IPS-15b (cell line): Measurements from ENCODE around the gene MACO1.

ENCODE experiments used
- H3K27me3 ChIP-seq: one replicate; pipeline ENCODE4 v1.6.1; 2013; ENCODE audit warnings: low read length; ENCODE audit not compliant: control insufficient read depth, insufficient read depth
- H3K36me3 ChIP-seq: one replicate; pipeline ENCODE4 v1.6.1; 2013; ENCODE audit warnings: low read length; ENCODE audit not compliant: control insufficient read depth, insufficient read depth
- H3K4me1 ChIP-seq: one replicate; pipeline ENCODE4 v1.6.1; 2013; ENCODE audit warnings: mild to moderate bottlenecking, low read length; ENCODE audit not compliant: control insufficient read depth, insufficient read depth
- H3K4me3 ChIP-seq: one replicate; pipeline ENCODE4 v1.5.1; 2013; ENCODE audit warnings: low read depth, low read length
- H3K9ac ChIP-seq: one replicate; pipeline ENCODE4 v1.6.1; 2013; ENCODE audit warnings: low read depth, mild to moderate bottlenecking, low read length
- H3K9me3 ChIP-seq: one replicate; pipeline ENCODE4 v1.6.1; 2013; ENCODE audit warnings: mild to moderate bottlenecking, low read length; ENCODE audit not compliant: control insufficient read depth, insufficient read depth

The MACO1 gene

DNA sequence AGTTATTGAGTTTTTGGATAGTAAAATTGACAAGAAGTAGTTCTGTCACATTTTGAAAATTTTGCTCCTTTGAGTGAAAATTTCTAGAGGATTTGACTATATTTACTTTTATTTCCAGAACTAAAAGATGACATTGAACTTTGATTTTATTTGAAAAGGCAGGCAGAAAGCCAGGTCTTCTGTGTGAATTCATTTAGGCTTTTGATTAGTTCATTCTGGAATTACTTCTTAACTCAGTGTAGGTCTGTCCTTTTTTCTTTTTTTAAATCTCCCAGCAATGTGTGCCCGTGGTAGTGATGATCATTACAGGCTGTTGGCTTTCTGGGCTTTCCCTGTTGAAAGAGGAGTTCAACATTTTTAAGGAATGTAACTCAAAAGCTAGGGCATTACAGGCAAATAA is 53.8 kb downstream of the MACO1 start:
- no peak overlapping the region for H3K9ac ChIP-seq
- H3K36me3 ChIP-seq: peaks cover 2% of the 10 kb centered on the region
- peaks cover 14% of the 10 kb centered on the region for H3K4me1 ChIP-seq
- no peaks in the 10 kb centered on the region for H3K9me3 ChIP-seq
- H3K4me3 ChIP-seq: no peak overlapping the region
- no peaks in the 10 kb centered on the region for H3K27me3 ChIP-seq

DNA sequence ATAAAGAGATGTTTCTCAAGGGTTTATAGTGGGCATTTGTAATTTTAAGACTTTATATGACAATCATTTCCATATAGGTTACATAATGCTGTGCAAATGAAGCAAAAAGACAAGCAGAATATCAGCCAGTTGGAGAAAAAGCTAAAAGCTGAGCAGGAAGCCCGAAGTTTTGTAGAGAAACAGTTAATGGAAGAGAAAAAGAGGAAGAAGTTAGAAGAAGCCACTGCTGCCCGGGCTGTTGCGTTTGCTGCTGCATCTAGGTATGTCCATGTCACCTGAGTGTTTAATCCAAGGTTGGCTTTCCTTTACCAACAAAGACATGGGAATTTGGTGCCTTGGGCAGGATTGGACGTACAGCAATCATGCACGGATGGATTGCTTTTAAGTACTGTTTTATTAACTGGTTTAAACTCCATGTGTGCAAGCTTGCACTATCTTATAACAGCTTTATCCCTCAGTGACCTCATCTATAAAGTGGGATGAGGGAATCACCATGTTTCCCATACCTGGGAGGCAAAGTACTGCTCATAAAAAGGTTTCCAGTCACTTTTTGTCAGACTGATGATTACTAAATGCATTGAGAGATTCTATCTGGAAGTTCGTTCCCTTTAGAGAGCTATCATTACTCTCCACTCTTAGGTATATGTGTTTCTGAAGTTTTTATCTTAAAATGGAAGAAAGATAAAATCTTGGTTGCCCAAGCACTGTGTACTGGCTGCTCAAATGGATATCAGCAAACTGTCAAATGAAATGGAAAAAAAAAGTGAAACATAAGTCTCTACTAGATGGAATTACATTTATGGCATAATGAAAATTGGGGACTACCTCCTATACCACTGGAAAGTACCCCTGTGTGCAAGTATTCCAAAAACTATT is 55.1 kb downstream of the MACO1 start:
- Histone ChIP-seq H3K9me3 (no peaks in the 10 kb centered on the region), H3K27me3 (no peaks in the 10 kb centered on the region), H3K36me3 (peaks cover 2% of the 10 kb centered on the region), H3K4me3 (no peak overlapping the region), H3K9ac (no peak overlapping the region), H3K4me1 (peaks cover 14% of the 10 kb centered on the region)

DNA sequence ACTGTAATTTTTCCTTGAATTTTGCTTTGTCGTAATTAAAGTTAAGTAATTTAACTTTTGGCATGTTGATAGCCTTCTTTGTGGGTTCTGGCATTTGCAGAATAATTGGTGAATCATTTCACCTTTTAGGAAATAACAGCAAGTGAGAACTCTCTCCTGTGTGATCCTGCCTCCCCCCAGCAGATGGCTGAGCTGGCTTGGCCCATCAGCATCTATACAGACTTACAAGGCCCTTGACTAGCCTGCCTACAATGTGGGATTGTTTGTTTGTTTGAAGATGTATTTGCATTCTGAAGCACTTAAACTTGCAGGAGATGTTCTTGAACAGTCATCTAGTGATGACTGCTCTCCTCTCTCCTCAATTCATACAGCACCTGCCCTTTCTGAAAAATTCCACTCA is 55.9 kb downstream of the MACO1 start:
- Histone ChIP-seq H3K27me3 (no peaks in the 10 kb centered on the region), H3K36me3 (peaks cover 2% of the 10 kb centered on the region), H3K9me3 (no peaks in the 10 kb centered on the region), H3K4me3 (no peak overlapping the region), H3K4me1 (peaks cover 9% of the 10 kb centered on the region), H3K9ac (no peak overlapping the region)

DNA sequence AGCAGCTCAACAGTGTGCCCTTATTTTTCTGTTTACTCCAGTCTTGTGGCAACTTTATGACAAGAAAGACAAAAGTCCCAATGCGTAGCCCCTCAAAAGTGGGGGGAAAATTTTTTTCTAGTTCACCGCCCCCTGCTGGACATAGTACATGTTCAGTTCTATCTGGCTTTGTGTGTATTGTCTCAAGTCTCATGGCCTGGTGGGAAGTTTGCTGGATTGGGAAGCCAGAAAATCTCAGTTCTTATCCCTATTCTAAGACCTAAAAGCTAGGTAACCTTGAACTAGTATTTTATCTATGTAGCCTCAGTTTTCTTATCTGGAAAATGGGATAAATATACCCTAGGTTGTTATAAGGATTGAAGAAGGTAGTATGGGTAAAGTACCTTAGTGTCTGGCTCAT is 56.9 kb downstream of the MACO1 start:
- peaks cover 4% of the 10 kb centered on the region for H3K36me3 ChIP-seq
- no peaks in the 10 kb centered on the region for H3K9me3 ChIP-seq
- H3K4me3 ChIP-seq: no peak overlapping the region

DNA sequence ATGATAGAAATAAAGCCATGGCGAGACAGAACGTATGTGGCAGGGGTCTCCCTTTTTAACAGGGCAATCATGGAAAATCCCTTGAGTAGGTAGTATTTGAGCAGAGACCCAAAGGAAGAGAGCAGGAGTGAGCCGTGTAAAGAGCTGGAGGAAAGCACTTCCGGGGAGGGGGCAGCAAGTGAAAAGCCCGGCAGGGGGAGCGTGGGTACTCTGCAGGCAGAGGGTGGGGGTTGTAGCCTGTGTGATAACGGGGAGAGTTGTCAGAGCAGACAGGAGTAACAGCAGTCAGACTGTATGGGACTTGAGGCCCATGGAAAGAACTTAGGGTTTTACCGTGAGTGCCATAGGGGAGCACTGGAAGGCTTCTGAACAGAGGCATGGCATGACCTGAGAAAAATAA is 61.6 kb downstream of the MACO1 start:
- no peaks in the 10 kb centered on the region for H3K9me3 ChIP-seq
- H3K9ac ChIP-seq: no peak overlapping the region
- peaks cover 3% of the 10 kb centered on the region for H3K4me1 ChIP-seq
- peaks cover 5% of the 10 kb centered on the region for H3K36me3 ChIP-seq
- H3K27me3 ChIP-seq: no peaks in the 10 kb centered on the region
- no peak overlapping the region for H3K4me3 ChIP-seq

More for the DNA sequence above, 56.9 kb downstream of the MACO1 start:
- no peaks in the 10 kb centered on the region for H3K27me3 ChIP-seq
- peaks cover 12% of the 10 kb centered on the region for H3K4me1 ChIP-seq
- H3K9ac ChIP-seq: no peak overlapping the region

DNA sequence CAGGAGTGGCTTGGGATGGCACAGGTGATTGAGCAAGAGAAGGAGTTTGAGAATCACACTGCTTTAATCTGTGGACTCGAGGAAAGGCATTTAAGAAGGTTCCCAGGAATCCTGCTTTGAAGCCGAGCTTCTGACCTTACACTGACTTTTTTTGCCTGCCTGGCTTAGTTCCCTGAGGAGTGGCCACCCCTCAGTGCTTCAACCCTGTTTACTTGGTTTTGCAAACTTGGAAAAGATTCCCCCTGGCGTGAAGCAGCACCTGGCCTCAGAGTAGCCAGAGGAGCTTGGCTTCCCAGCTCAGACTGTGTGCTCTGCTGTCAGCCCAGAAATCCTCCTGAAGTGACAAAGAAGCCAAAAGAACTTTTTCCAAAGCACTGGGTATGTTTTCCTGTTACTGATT is 64.3 kb downstream of the MACO1 start:
- Histone ChIP-seq H3K27me3 (no peaks in the 10 kb centered on the region), H3K4me3 (no peak overlapping the region), H3K9me3 (no peaks in the 10 kb centered on the region), H3K9ac (no peak overlapping the region), H3K4me1 (peaks cover 3% of the 10 kb centered on the region), H3K36me3 (peaks cover 5% of the 10 kb centered on the region)

DNA sequence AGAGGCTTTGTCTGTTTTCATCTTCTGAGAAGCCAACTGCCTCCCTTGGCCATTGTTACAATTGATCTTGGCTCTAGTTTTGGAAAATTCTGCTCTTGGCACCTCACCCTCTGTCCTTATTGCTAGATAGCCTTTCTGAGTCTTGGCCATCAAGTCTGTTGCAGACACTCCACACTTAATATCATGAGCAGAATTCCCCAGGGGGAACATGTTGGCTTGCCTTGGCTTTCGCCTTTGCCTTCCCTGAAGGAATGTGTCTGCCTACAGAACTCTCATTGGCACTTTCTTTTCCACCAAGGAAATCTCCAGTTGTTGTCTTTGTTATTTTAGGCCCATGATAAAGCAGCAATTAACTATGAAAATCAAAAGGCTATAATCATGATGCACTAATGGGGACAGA is 70.0 kb downstream of the MACO1 start:
- peaks cover 2% of the 10 kb centered on the region for H3K4me1 ChIP-seq
- no peaks in the 10 kb centered on the region for H3K36me3 ChIP-seq
- no peaks in the 10 kb centered on the region for H3K9me3 ChIP-seq
- H3K27me3 ChIP-seq: no peaks in the 10 kb centered on the region
- no peak overlapping the region for H3K4me3 ChIP-seq
- no peak overlapping the region for H3K9ac ChIP-seq

DNA sequence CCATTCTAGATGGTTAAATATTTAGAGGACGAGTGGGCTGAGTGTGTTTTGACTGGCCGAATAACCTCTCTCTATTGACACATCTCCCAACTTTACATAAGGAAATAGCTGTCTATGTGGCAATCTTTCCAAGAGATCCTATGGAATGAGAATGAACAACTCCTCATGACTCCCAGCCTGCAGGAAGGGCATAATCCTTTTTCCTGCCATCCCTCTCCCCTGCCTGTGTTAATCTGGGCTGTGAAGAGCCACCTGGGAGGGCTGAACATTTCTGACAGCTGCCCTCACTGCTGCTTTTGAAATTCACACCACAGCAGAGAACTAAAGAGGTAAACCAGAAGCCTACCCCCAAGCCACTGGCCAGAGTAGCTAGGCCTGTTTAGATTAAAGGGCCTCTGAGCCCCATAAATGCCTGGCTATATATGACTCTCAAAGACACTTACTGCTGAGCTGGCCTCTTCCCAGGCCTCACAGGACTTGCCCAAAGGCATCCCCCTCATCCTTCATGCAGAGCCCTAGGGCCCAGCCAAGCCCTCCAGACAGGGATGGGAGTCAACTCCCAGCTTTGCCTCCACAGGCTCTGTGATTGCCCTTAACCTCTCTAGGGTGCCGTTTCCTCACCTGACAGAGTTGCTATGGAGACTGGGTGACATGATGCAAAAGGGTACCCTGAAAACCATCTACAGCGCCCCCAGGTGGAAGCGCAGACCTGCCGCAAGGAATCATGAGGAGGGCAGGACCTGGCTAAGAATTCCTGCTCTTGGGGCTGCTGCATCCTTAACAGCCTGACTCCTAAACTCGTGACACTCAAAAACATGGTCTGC is 70.8 kb downstream of the MACO1 start:
- Histone ChIP-seq H3K4me1 (peaks cover 9% of the 10 kb centered on the region), H3K9me3 (no peaks in the 10 kb centered on the region)

DNA sequence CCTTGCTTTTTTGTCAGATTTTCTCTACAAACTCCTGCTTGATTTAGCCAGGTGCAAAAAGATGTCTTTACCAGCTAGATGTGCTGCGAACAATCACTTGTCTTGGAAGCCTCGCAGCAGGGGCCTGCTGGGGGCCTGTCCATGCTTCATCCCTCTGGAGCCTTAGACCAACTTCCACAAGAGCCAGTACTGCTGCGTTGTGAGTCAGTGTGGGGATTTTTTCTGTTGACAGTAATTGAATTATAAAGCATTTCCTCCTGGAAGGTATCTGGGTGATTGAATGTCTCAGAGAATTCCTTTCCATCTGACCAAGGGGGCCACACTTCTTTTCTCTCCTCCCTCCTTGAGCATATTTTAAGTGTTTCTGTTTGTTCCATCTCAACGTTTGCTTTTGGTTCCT is 72.3 kb downstream of the MACO1 start:
- H3K36me3 ChIP-seq: no peaks in the 10 kb centered on the region
- H3K9ac ChIP-seq: no peak overlapping the region

More for the DNA sequence above, 70.8 kb downstream of the MACO1 start:
- H3K4me3 ChIP-seq: no peak overlapping the region
- H3K9ac ChIP-seq: no peak overlapping the region
- no peaks in the 10 kb centered on the region for H3K36me3 ChIP-seq
- H3K27me3 ChIP-seq: peaks cover 2% of the 10 kb centered on the region

DNA sequence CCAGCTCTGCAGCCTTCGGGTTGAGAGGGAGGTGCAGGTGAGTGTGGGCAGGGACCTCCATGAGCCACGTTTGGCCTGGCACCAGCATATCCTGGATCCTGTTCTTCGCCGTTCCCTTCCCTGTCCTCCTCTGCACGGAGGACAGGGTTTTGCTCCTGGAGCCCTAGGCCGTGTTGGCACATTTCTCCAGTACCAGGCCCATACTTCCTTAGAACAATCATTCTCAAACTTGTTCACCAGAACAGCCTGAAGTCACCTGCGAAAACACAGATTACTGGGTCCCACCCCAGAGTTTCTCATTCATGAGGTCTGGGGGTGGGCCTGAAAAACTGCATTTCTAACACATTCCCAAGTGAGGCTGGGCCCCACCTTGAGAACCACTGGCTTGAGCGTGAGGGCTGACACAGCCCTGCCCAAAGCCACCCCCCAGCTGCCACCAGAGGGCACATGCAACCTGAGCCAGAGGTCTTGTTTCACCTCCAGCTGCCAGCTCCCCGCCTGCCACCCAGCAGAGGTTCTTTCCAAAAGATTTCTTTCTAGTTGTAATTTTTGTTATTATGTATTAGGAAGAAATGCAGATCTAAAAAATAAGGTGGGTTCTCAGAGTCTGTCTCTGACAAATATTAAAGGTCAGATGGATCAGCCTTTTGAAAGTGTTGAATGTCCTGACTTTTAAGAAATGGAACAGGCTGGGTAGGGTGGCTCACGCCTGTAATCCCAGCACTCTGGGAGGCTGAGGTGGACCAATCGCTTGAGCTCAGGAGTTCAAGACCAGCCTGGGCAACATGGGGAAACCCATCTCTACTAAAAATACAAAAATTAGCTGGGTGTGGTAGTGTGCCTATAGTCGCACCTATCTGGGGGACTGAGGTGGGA is 73.1 kb downstream of the MACO1 start:
- Histone ChIP-seq H3K4me3 (no peak overlapping the region), H3K36me3 (no peaks in the 10 kb centered on the region), H3K4me1 (peaks cover 9% of the 10 kb centered on the region), H3K9ac (no peak overlapping the region), H3K27me3 (peaks cover 2% of the 10 kb centered on the region), H3K9me3 (no peaks in the 10 kb centered on the region)

More for the DNA sequence above, 72.3 kb downstream of the MACO1 start:
- H3K27me3 ChIP-seq: peaks cover 2% of the 10 kb centered on the region
- peaks cover 9% of the 10 kb centered on the region for H3K4me1 ChIP-seq
- H3K9me3 ChIP-seq: no peaks in the 10 kb centered on the region
- H3K4me3 ChIP-seq: no peak overlapping the region
